PC-3 (cell line): Measurements from ENCODE around the gene CDC40.

ENCODE experiments used
- EZH2phosphoT487 ChIP-seq: fragments of 300-600 bp; sonication (generic); IDR thresholded peaks from 2 replicates; pipeline ENCODE4 v1.6.1; 2018; ENCODE audit warnings: mild to moderate bottlenecking, antibody characterized with exemption, low read length, borderline replicate concordance
- TF ChIP-seq, protein P1 (sequence below): fragments of 300-600 bp; sonication (generic); conservative IDR thresholded peaks from 2 replicates; pipeline ENCODE4 v1.5.1; 2017; ENCODE audit warnings: antibody characterized with exemption, low read depth, mild to moderate bottlenecking, low read length

DNA sequence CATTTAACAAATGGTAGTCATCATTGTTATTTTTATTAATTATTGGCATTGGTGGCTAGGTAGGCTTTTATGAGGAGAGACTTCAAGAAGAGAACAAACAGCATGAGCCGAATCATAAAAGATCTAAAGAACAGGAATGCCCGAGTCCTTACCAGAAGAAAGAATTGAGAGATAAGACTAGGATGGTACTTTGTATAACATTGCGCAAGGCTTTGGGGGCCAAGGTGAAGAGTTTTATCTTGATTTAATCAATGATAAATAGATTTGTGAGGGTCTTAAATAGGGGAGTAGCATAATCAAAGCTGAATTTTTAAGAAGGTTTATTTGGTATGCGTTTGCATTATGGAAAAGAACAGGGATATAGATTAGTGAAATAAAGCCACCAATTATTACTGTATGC, 15.4 kb downstream of the CDC40 start:
- TF ChIP-seq, protein P1, sequence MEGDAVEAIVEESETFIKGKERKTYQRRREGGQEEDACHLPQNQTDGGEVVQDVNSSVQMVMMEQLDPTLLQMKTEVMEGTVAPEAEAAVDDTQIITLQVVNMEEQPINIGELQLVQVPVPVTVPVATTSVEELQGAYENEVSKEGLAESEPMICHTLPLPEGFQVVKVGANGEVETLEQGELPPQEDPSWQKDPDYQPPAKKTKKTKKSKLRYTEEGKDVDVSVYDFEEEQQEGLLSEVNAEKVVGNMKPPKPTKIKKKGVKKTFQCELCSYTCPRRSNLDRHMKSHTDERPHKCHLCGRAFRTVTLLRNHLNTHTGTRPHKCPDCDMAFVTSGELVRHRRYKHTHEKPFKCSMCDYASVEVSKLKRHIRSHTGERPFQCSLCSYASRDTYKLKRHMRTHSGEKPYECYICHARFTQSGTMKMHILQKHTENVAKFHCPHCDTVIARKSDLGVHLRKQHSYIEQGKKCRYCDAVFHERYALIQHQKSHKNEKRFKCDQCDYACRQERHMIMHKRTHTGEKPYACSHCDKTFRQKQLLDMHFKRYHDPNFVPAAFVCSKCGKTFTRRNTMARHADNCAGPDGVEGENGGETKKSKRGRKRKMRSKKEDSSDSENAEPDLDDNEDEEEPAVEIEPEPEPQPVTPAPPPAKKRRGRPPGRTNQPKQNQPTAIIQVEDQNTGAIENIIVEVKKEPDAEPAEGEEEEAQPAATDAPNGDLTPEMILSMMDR, result no peak
- no peak for TF ChIP-seq EZH2phosphoT487
